IPS DF 19.7 (cell line): ENCODE measurements around the gene SPINK5.

Experiments
- DNase-seq: peaks from one replicate; pipeline ENCODE4 v3.0.0-alpha.2; 2013; ENCODE audit warnings: low read depth, low spot score

The SPINK5 gene

DNA sequence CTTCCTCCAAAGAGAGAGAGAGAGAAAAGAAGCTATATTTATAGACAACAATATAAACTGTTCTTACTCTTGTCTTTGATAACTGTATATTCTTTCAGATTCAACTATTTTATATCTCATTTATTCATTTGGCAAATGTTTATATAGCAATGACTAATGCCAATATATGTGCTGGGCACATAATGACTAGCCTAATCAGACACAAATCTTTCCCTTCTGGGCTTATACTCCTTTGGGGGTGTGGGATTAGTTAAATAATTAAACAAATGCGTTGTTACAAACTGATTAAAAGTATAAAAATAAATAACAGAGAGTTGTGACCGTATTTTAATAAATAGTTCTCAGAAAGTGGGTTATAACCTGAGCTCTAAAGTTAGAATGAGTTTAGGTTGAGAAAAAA, 108.6 kb downstream of the SPINK5 start:
- DNase-seq: no peak

DNA sequence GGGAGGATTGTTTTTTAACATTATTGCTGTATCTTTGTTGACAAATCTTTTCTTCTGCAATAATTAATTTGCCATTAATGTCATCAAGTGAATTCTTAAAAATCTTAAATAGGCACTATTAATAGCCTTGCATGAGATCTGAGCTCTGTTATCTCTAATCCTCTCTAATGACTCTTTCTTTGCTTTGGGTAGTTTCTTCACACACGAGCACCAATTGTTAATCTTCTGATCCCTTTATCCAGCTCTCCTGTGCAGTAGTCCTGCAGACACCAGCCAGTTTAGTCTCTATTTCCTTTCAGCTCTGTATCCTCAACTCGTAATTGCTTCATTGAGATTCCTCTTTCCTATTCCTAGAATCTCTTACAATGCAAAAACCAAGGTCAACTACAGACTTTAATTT, 112.7 kb downstream of the SPINK5 start:
- no peak for DNase-seq

DNA sequence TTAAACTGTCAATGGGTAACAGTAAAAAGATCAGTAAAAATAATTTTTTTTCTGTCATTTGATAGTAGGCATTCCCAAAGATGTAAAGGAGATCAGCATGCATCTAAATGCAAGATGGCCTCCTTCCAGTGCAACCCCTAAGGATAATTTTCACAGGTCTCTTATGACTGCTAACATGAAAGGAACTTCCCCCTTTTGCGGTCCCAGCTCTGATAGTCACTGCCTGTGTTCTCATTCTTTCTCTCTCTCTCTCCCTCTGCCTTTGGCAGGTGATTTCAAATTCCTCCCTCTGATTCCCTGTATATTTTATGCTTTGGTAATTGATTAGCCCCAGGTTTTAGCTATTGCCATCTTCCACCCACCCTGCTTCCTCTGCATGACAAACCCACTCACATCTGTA, 113.4 kb downstream of the SPINK5 start:
- no peak for DNase-seq

DNA sequence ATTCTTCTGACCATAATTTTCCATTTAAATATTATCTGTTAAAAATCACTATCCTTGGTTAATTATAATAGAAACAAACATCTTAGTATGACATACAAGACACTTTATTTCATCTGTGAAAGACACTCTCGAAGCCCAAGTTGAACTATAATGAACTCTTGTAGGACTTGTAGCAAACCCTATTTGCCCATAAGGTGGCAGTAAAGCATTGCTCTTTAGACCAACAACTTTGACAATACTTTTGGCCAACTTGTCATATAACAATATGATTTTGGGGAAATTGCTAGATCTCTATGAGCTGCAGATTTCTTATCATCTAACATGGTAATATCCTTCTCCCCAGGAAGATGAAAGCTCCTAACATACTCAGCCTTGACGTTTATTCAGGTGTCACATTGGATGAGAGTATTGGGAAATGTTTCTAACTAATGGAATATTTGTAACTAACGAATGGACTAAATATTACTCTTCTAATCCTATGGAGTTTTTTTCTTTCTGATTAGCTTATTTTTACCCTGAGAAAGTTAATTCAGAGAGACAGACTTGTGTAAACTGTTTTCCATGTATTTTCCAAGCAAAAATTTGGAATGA, 115.5 kb downstream of the SPINK5 start:
- DNase-seq: no peak

DNA sequence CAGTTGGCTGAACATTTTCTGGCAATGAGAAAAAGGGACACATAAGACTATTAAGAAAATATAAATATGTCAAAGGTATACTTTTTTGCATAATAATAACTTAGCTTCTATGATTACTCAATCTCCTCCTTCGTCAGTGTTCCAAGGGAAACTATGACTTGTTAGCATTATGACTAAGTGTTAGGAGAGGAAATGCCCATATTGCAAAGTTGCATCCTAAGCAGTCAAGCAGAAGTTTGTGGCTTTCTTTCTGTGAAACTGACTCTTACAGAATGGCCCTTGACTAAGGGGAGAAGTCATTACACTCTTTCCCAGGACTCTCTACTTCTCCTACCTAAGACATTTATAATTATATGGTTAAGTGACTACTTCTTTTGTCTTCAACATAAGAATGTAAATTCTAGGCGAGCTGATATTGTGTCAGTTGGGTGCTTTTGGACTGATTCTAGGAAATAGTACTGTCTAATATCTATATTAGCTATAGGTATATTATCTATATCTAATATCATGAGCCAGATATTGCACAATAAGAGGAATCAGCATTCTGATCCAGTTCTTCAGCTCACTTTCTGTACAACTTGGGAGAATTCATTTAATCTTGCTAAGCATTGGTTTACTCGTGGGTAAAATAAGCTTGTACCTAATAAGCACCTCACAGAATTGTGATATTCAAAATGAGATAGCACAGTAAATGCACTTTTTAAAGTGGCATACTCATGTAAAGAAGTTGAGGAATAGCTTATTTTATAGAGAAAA, 122.6 kb downstream of the SPINK5 start:
- DNase-seq: no peak
